H54 (cell line): ENCODE results near the gene GPX4.

Experiments used
- DNase-seq: peaks from one replicate; pipeline ENCODE4 v3.0.0; 2011; ENCODE audit warnings: low spot score, mixed read lengths; ENCODE audit not compliant: insufficient read length
- FAIRE-seq: peaks from 3 replicates; lab custom pipeline; 2011; peaks lifted over from hg19 to GRCh38; lab: Jason Lieb, UNC
- POLR2A ChIP-seq: IDR thresholded peaks from 2 replicates; pipeline ENCODE4 v1.6.1; 2011; ENCODE audit warnings: low read depth, mild to moderate bottlenecking, low read length

Gene GPX4, protein sequence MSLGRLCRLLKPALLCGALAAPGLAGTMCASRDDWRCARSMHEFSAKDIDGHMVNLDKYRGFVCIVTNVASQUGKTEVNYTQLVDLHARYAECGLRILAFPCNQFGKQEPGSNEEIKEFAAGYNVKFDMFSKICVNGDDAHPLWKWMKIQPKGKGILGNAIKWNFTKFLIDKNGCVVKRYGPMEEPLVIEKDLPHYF

DNA sequence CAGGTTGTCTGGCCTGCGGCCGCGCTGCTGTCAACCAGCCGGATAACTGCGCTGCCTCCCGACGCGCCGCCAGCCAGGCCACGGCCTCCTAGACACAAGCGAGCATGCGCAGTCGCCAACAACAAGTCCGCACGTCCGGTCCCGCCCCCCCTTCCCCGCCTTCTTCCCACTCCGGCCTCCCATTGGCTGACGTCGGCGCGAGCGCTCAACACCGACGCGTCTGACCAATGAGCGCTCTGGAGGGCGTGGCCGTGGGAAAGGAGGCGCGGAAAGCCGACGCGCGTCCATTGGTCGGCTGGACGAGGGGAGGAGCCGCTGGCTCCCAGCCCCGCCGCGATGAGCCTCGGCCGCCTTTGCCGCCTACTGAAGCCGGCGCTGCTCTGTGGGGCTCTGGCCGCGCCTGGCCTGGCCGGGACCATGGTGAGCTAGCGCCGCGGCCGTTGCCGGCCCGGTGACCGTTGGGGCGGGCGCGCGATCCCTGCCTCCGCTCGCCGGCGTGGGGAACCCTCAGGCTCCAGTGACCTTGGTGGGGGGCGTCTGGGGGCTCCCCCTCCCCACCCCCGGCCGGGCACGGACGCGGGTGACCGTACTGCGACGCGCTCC lies at the start of gene GPX4:
TSS of gene GPX4 (plus strand) at position 287 of the 603 bp plus-strand sequence. CDS start at position 337, 50 bp downstream.
- FAIRE-seq (peak; percentile 69), DNase-seq (peak; percentile 97)
- peak; percentile 98 for TF ChIP-seq POLR2A

DNA sequence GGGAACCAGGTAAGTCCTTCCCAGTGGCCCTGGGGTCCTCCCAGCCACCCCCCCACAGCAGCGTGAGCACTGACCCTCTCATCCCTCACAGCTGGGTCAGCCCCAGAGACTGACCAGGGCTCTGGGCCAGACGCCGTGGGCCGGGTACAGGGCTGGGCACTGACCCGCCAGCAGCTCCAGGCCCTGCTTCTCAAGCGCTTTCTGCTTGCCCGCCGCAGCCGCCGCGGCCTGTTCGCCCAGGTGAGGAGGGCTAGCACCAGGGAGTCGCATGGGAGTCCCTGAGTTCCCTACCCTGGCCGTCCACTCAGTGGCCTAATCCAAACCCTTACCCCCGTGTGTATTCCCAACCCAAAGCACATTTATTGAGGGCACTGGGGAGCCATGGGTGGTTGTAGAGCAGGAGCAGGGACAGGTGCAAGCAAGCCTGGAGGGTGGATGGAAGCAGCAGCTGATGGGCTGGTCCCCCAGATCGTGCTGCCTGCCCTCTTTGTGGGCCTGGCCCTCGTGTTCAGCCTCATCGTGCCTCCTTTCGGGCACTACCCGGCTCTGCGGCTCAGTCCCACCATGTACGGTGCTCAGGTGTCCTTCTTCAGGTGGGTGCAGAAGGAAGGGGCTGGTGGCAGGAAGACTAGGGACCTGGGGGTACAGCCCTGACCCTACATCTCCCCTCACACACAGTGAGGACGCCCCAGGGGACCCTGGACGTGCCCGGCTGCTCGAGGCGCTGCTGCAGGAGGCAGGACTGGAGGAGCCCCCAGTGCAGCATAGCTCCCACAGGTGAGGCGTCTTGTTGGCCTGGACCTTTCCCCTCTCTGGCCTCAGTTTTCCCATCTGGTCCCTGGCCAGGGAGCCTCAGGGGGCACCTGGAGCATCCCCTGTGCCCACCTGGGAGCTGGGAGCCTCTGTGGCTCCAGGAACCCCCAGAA lies 49.4 kb upstream of the GPX4 start:
- TF ChIP-seq POLR2A: no peak
- FAIRE-seq (no peak), DNase-seq (no peak)

DNA sequence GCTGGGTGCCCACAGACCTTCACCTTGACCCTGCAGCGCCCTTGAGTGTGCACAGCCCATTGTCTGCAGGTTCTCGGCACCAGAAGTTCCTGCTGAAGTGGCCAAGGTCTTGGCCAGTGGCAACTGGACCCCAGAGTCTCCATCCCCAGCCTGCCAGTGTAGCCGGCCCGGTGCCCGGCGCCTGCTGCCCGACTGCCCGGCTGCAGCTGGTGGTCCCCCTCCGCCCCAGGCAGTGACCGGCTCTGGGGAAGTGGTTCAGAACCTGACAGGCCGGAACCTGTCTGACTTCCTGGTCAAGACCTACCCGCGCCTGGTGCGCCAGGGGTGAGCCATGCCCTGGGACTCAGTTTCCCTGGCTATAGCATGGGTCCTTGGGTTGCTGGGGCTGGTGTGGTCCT lies 48.8 kb upstream of the GPX4 start:
- TF ChIP-seq POLR2A: no peak
- FAIRE-seq (no peak), DNase-seq (no peak)

DNA sequence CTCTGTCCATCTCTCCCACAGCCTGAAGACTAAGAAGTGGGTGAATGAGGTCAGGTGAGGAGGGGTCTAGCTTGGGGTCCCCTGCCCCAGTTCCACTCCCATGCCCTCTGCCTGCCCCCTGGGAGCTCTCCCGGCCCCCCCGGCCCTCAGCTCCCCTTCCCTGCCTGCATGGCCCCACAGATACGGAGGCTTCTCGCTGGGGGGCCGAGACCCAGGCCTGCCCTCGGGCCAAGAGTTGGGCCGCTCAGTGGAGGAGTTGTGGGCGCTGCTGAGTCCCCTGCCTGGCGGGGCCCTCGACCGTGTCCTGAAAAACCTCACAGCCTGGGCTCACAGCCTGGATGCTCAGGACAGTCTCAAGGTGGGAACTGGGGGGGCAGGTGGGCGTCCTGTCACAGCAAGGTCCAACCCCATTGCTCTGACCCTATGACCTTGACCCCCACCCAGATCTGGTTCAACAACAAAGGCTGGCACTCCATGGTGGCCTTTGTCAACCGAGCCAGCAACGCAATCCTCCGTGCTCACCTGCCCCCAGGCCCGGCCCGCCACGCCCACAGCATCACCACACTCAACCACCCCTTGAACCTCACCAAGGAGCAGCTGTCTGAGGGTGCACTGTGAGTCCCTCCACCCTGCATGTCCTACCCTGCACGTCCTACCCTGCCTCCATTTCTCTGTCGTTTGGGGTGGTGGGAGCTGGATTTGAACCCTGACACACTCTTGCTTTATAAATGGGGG lies 47.7 kb upstream of the GPX4 start:
- FAIRE-seq: no peak
- DNase-seq: no peak
- no peak for TF ChIP-seq POLR2A

DNA sequence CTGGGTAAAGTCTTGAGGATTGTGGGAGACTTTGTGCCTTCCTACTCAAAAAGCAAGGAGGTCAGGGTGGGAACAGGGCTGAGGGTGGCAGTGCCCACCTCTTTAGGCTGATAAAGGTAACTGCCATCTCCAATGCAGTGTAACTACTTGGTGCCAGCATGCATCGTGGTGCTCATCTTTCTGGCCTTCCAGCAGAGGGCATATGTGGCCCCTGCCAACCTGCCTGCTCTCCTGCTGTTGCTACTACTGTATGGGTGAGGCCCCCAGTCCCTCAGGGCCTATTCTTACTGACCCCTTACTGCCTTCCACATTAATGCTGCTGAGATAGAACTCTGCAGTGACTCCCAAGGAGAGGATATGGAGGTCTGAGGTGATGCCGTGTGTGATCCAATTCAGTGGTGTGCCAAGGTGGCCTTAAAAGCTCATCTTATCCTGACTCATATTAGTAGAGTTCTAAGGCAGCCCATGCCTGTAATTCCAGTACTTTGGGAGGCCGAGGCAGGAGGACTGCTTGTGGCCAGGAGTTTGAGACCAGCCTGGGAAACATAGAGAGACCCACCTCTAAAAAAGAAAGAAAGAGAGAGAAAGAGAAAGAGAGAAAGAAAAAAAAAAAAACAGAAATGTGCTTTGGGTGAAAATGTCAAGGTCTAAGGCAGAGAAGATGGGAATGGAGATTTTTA lies 46.5 kb upstream of the GPX4 start:
- DNase-seq: no peak
- no peak for FAIRE-seq
- no peak for TF ChIP-seq POLR2A

DNA sequence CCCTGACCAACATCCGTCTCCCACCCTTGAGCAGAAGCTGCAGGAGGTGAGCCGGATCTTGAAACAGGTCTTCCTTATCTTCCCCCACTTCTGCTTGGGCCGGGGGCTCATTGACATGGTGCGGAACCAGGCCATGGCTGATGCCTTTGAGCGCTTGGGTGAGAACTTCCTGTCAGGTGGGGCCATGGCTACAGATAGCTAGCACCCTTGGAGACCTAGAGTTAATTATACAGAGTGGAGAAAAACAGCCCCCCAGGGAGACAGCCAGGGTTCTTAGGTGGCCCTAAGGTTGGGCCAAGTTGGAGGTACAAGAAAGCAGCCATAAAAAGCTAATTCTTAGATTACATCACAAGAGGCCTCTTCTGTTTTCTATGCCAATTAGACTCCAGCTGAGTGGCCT lies 45.7 kb upstream of the GPX4 start:
- FAIRE-seq: no peak
- DNase-seq: no peak
- no peak for TF ChIP-seq POLR2A

DNA sequence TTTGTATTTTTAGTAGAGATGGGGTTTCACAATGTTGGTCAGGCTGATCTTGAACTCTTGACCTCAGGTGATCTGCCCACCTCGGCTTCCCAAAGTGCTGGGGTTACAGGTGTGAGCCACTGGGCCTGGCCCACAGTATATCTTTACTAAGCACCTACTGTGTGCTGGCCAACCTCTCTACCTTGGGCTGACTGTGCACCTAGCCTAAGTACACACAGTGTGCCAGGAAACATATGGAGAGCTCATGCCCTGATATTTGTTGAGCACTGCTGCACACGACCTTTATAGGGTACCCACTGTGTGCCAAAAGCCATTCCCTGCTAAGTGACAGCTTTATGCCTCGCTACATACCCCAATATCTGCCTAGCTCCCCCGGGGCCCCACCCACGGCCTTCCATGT lies 43.1 kb upstream of the GPX4 start:
- FAIRE-seq (no peak), DNase-seq (no peak)
- TF ChIP-seq POLR2A: no peak

DNA sequence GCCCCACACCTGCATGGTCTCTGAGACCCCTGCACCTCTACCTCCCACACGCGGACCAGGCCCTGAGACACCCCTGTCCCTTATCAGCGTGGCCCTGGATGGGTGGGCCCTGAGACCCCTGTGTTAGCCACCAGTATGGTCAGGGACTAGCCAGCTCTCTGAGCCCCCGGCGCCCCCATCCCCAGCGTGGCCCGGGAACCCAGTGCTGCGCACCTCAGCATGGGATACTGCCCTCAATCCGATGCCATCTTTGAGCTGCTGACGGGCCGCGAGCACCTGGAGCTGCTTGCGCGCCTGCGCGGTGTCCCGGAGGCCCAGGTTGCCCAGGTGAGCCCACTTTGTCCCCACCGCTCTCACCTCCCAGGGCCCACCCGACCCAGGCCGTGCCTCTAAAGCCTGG lies 41.8 kb upstream of the GPX4 start:
- FAIRE-seq (no peak), DNase-seq (no peak)
- TF ChIP-seq POLR2A: no peak

DNA sequence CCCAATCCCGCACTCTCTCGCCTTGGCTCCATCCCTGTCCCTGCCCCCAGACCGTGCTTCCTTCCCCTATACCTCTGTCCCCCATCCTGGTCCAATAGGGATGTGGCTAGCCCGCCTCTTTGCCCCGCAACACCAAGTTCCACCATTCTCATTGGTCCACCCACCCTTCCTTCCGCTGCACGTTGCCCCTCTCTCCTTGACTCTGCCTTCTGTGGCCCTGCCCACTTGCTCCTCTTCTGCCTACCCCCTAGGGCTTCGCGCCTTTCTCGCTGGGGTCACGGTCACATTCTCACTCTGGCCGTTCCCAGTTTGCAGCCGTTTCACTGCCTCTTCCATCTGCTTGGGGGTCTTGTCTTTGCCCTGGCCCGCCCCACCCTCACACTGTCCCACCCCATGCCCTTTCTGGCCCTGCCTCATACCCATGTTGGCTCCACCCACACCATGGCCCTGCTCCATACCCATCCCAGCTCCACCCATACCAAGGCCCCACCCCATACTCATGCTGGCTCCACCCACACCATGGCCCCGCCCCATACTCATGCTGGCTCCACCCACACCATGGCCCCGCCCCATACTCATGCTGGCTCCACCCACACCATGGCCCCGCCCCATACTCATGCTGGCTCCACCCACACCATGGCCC lies 41.3 kb upstream of the GPX4 start:
- FAIRE-seq: no peak
- TF ChIP-seq POLR2A: no peak
- no peak for DNase-seq

DNA sequence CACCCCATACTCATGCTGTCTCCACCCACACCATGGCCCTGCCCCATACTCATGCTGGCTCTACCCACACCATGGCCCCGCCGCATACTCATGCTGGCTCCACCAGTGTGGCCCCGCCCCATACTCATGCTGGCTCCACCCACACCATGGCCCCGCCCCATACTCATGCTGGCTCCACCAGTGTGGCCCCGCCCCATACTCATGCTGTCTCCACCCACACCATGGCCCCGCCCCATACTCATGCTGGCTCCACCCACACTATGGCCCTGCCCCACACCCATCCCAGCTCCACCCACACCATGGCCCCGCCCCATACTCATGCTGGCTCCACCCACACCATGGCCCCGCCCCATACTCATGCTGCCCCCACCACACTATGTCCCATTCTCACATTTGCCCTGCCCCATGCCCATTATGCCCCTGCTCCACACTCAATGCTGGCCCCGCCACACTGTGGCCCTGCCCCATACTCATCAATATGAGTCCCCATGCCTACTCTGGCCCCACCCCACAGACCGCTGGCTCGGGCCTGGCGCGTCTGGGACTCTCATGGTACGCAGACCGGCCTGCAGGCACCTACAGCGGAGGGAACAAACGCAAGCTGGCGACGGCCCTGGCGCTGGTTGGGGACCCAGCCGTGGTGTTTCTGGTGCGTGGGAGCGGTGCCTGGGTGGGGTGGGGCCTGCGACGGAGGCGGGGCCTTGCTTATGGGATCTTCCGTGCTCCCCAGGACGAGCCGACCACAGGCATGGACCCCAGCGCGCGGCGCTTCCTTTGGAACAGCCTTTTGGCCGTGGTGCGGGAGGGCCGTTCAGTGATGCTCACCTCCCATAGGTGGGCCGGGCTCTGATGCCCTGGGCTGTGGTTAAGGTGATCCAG lies 40.5 kb upstream of the GPX4 start:
- DNase-seq: no peak
- no peak for FAIRE-seq
- no peak for TF ChIP-seq POLR2A

DNA sequence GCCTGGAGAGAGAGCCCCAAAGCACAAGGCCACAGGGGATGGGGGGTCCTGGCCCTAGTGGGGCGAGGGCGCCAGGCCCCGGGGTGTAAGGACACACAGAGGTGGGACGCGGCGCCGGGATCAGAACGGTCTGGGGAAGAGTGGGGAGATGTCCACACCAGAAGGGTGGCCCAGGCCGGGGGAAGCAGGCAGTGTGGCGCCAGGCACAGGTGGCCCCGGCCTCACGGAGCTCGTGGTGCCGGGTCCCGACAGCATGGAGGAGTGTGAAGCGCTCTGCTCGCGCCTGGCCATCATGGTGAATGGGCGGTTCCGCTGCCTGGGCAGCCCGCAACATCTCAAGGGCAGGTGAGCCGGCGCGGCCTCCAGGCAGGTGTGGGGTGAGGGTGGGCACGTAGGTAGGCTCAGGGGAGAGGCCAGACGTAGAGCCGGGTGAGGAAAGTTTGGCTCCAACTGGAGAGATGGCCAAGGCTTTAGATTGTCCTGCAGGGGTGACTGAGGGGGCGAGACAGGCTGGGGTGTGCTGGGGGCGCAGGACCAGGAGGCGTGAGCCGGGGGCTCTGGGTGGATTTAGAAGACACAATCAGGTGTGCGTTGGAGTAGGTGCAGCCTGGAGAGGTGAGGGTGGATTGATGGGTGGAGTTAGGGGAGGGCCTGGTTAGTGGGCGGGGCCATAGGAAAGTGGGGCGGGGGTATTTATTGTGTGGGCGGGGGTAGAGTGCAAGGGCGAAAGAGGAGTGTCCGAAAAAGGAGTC lies 39.7 kb upstream of the GPX4 start:
- FAIRE-seq (no peak), DNase-seq (no peak)
- TF ChIP-seq POLR2A: no peak
